Measurements from ENCODE around the gene HYAL2.

DNA sequence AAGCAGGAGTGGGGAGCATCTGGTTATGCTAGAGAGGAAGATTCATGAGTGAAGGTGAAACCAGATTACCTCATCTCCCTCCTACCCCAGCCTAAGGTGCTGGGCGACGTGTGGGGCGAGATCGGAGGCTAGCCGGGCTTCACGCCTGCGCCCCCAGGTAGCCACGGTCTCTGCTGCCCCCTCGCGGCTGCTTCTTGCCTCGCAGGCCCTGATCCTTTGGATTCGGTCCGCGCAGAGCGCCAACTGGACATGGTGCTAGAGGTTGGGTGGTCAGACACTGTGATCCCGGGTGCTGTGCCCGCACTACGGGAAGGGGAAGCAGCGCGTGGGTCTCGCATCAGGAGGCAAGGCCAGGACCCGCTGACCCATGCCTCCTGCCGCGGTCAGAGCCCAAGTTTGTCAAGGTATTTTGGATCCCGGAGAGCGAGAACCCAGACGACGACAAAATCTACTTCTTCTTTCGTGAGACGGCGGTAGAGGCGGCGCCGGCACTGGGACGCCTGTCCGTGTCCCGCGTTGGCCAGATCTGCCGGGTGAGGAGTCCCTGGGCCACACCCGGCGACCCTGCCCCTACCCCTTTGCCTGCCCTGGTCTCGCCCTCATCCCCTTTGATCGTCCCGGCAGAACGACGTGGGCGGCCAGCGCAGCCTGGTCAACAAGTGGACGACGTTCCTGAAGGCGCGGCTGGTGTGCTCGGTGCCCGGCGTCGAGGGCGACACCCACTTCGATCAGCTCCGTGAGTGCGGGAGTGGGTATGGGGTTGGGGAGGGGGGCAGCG lies 49.4 kb downstream of the HYAL2 start:
- TF ChIP-seq YY1 (IDR thresholded peaks at IDR 0.05; ENCODE audit: insufficient read depth, insufficient read length) (no peak), ZNF274 (IDR thresholded peaks at IDR 0.05; ENCODE audit: low read depth, low read length) (no peak), SUZ12 (IDR thresholded peaks at IDR 0.05; ENCODE audit: extremely low read depth, insufficient read depth, insufficient read length) (no peak)
